Choroid plexus epithelial cell (primary cell): ENCODE measurements around the gene LGALS3.

ENCODE experiments used
- DNase-seq: peaks from one replicate; pipeline ENCODE4 v3.0.0-alpha.2; 2010; ENCODE audit warnings: low read depth
- H3K4me3 ChIP-seq: 2 replicates; pipeline ENCODE4 v1.5.1; 2011; ENCODE audit warnings: low read depth, mild to moderate bottlenecking, control low read depth, low read length, moderate library complexity
- CTCF ChIP-seq: conservative IDR thresholded peaks from 2 replicates; pipeline ENCODE4 v1.5.1; 2011; ENCODE audit warnings: low read depth, mild to moderate bottlenecking, control low read depth, inconsistent platforms, low read length, moderate library complexity

The LGALS3 gene

GRCh38 chr14:55103005-55103640 is 25.9 kb upstream of the LGALS3 start:
- H3K4me3 ChIP-seq = peak overlapping the region; percentile 9
- DNase-seq = peak; percentile 98
- TF ChIP-seq CTCF = no peak

- TF ChIP-seq CTCF = no peak
These were observed 24.8 kb upstream of the LGALS3 start for GRCh38 chr14:55103971-55104954.

GRCh38 chr14:55105991-55106390 is 23.1 kb upstream of the LGALS3 start:
- DNase-seq = no peak
- no peak overlapping the region for H3K4me3 ChIP-seq
- no peak for TF ChIP-seq CTCF

More at GRCh38 chr14:55103971-55104954, 24.8 kb upstream of the LGALS3 start:
- no peak for DNase-seq
- no peak overlapping the region for H3K4me3 ChIP-seq

- DNase-seq = peak; percentile 99
- TF ChIP-seq CTCF = no peak
- H3K4me3 ChIP-seq = no peak overlapping the region
These were observed 21.1 kb upstream of the LGALS3 start for GRCh38 chr14:55107766-55108554.

- DNase-seq = no peak
- no peak for TF ChIP-seq CTCF
- H3K4me3 ChIP-seq = no peak overlapping the region
These were observed 19.2 kb upstream of the LGALS3 start for GRCh38 chr14:55109836-55110235.

- no peak overlapping the region for H3K4me3 ChIP-seq
These were observed 17.8 kb upstream of the LGALS3 start for GRCh38 chr14:55111122-55111708.

More at GRCh38 chr14:55111122-55111708, 17.8 kb upstream of the LGALS3 start:
- TF ChIP-seq CTCF = peak; percentile 7
- no peak for DNase-seq
